ENCODE data around the gene HIF1AN. TPM values are rescaled to one million over a fixed set of nuclear protein-coding genes. Genes with fewer than 3 reads are reported as not detected.

HIF1AN gene
- total RNA-seq, 1 donor from 2014 or later, result 44.5 TPM

DNA sequence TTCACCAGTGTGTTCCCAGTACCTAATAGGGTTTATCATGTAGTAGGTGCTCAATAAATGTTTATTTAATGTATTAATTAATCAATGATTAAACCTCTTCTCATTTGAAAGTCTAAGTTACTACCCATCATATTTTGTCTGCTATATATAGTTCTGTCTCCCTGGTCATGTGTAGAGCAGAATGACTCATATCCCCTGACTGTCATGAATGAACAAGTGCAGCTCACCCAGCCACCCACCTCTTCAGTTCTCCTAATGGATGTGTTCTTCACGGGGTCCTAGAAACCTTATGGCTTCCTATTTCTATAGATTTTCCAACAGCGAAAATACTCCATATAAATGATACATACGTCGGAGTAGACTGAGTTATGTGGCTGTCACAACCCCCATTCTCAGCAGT is 64.5 kb downstream of the HIF1AN start:
- DNase-seq (ENCODE audit: missing footprints) (no peak), ATAC-seq (no peak)
- intact Hi-C loops (cut with DNase I), result no loop called here

DNA sequence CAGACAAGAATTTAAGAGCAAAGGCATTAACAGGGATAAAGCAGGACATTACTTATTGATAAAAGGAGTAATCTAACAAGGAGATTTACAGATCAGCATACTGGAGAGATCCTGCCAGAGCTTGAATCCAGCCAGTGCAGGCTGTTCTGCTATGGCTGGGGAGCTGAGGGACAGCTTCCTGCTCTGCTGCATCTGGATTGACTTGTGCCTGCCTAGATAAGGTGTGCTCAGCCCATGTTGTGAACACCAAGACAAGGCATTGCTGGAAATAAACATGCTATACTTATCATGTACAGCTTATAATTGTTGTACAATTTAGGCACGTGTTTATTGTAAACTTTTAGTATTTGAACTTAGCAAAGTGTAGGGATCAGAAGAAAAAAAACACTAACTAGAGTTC is 71.7 kb downstream of the HIF1AN start:
- no peak for ATAC-seq

More for the DNA sequence above, 71.7 kb downstream of the HIF1AN start:
- intact Hi-C loops (cut with DNase I), result no loop called here
- DNase-seq (ENCODE audit: missing footprints), result no peak

Other genes starting within 250 kb of the HIF1AN start
- 20.9 TPM for gene BLOC1S2, start 249.3 kb upstream of the HIF1AN start, total RNA-seq
- not detected for gene PKD2L1, start 205.7 kb upstream of the HIF1AN start, total RNA-seq
- gene SCD, start 188.7 kb upstream of the HIF1AN start, total RNA-seq, result 53.6 TPM
- gene WNT8B, start 72.9 kb upstream of the HIF1AN start, total RNA-seq, result not detected
- 8.2 TPM for gene SEC31B, start 16.1 kb upstream of the HIF1AN start, total RNA-seq
- gene NDUFB8, start 6.1 kb upstream of the HIF1AN start, total RNA-seq, result 444 TPM
- gene PAX2, start 209.6 kb downstream of the HIF1AN start, total RNA-seq, result not detected

All from Right ventricle myocardium inferior (tissue), 1 donor.